Measurements from ENCODE around the gene RFC2.

DNA sequence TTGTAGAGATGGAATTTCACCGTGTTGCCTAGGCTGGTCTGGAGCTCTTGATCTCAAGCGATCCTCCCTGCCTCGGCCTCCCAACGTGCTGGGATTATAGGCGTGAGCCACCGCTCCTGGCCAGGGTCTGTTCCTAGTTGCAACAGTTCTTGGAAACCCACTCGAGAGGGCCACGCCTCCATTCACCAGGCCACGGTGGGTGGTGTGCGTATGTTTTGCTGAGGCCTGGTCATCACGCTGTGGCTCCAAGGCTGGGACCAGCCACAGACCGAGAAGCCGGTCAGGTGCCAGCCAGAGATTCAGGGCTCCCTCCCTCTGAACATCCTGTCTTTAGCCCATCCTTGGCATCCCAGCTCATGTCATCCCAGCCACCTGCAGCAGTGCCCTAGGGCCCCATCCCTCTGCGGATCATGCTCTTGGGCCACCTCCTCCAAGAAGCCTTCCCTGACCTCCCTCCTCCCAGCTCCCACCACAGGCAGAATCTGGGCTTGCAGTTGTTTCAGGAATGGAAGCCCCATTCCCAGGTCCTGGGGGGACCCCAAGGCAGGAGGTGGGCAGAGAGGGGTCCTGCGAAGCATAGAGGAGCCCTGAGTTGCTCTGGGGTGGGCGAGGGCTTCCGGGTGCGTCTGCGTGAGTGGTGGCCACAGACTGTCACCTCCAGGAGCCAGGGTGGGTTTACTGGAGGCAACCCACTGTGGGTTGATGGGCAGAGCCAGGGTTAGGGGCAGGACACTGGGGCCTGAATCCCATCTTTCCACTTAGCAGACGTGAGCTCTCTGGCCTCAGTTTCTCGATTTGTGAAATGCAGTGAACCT lies 39.2 kb downstream of the RFC2 start:
- TF ChIP-seq EZH2 (IDR thresholded peaks at IDR 0.05; ENCODE audit: insufficient read depth, poor library complexity, severe bottlenecking) (no peak), EZH2phosphoT487 (IDR thresholded peaks at IDR 0.05; ENCODE audit: insufficient read depth, low read depth) (no peak)

Data from GM23248 (cell line).